Measurements from ENCODE around the gene ZNF687. TPM values are rescaled to one million over a fixed set of nuclear protein-coding genes. Genes with fewer than 3 reads are reported as not detected.
A peak's percentile ranks its signal among the peaks of the same experiment; 100 is the strongest.

ZNF687 gene
- polyA plus RNA-seq, 2 donors: 8.0 to 11.4 TPM

GRCh38 chr1:151277249-151277648, 4.8 kb upstream of the ZNF687 start:
- no peaks in the 10 kb centered on the region for H3K9me3 ChIP-seq (ENCODE audit: control insufficient read depth in 2 of 2, insufficient read depth in 1 of 2, low read depth in 1 of 2, low read length in 1 of 2)
- H3K27me3 ChIP-seq (ENCODE audit: control insufficient read depth in 1 of 2, insufficient read depth in 2 of 2, low read length in 2 of 2): no peaks in the 10 kb centered on the region
- H3K36me3 ChIP-seq (ENCODE audit: control insufficient read depth in 2 of 2, insufficient read depth in 2 of 2, low read length in 1 of 2): no peaks in the 10 kb centered on the region
- no peak overlapping the region for H3K27ac ChIP-seq (ENCODE audit: low read depth in 2 of 2, low read length in 1 of 2)
- no peak overlapping the region for H3K4me3 ChIP-seq (ENCODE audit: low read depth in 1 of 2, low read length in 2 of 2)
- H3K4me1 ChIP-seq (ENCODE audit: control insufficient read depth in 2 of 2, insufficient read depth in 2 of 2, low read length in 1 of 2): no peaks in the 10 kb centered on the region
- WGBS, 2 donors: 66 to 70% methylated on average over 2 of the region's 2 CpGs

DNA sequence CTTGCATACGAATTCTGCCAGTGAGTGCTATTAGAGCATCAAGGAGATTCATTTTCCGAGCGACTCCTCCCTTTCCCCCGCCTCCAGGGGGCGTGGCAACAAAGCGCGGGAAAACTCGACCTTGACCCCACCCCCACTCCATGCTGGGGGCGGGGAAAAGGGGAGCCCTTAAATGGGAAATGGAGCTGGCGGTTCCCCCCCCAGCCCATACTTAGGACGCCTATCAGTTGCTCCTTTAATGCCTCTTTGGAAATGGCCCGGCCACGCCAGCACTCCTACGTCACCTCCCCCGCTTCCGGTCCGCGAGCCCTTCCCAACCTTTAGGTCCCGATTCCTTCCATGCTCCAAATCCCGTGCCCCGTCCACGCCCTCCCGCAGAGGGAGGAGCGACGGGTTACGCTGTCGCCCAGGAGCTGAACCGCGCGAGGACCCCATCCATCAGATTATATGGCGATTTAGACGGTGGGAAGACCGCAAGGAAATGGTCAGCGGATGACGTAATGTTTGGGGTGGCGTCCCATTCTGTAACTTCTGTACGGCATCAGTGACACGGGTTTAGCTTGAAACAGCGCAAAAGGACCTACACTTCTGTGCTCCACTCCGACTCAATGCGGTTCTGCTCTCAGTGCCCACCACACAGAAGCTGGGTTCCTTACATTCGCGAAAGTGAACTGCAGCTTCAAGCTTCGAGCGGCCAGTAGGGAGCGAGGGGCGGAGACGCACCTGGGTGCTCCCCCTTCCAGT, 702 bp upstream of the ZNF687 start:
- Histone ChIP-seq H3K4me3 (ENCODE audit: low read depth in 1 of 2, low read length in 2 of 2) (peak overlapping the region; percentile 69 to 80), H3K27ac (ENCODE audit: low read depth in 2 of 2, low read length in 1 of 2) (peak overlapping the region; percentile 100), H3K4me1 (ENCODE audit: control insufficient read depth in 2 of 2, insufficient read depth in 2 of 2, low read length in 1 of 2) (peaks cover 0 to 10% of the 10 kb centered on the region in 2 donors), H3K9me3 (ENCODE audit: control insufficient read depth in 2 of 2, insufficient read depth in 1 of 2, low read depth in 1 of 2, low read length in 1 of 2) (no peaks in the 10 kb centered on the region), H3K36me3 (ENCODE audit: control insufficient read depth in 2 of 2, insufficient read depth in 2 of 2, low read length in 1 of 2) (peaks cover 2 to 3% of the 10 kb centered on the region in 2 donors), H3K27me3 (ENCODE audit: control insufficient read depth in 1 of 2, insufficient read depth in 2 of 2, low read length in 2 of 2) (no peaks in the 10 kb centered on the region)
- 0% methylated on average over 48 of the region's 48 CpGs for WGBS, 2 donors

- 4 to 5% methylated on average over 44 of the region's 44 CpGs for WGBS, 2 donors
- no peaks in the 10 kb centered on the region for H3K9me3 ChIP-seq (ENCODE audit: control insufficient read depth in 2 of 2, insufficient read depth in 1 of 2, low read depth in 1 of 2, low read length in 1 of 2)
- no peaks in the 10 kb centered on the region for H3K27me3 ChIP-seq (ENCODE audit: control insufficient read depth in 1 of 2, insufficient read depth in 2 of 2, low read length in 2 of 2)
- H3K27ac ChIP-seq (ENCODE audit: low read depth in 2 of 2, low read length in 1 of 2): peak overlapping the region; percentile 100
- peaks cover 0 to 10% of the 10 kb centered on the region in 2 donors for H3K4me1 ChIP-seq (ENCODE audit: control insufficient read depth in 2 of 2, insufficient read depth in 2 of 2, low read length in 1 of 2)
- peaks cover 16 to 17% of the 10 kb centered on the region in 2 donors for H3K36me3 ChIP-seq (ENCODE audit: control insufficient read depth in 2 of 2, insufficient read depth in 2 of 2, low read length in 1 of 2)
- peak overlapping the region; percentile 75 to 80 for H3K4me3 ChIP-seq (ENCODE audit: low read depth in 1 of 2, low read length in 2 of 2)
Measured at GRCh38 chr1:151282883-151283725, 1.0 kb downstream of the ZNF687 start.

DNA sequence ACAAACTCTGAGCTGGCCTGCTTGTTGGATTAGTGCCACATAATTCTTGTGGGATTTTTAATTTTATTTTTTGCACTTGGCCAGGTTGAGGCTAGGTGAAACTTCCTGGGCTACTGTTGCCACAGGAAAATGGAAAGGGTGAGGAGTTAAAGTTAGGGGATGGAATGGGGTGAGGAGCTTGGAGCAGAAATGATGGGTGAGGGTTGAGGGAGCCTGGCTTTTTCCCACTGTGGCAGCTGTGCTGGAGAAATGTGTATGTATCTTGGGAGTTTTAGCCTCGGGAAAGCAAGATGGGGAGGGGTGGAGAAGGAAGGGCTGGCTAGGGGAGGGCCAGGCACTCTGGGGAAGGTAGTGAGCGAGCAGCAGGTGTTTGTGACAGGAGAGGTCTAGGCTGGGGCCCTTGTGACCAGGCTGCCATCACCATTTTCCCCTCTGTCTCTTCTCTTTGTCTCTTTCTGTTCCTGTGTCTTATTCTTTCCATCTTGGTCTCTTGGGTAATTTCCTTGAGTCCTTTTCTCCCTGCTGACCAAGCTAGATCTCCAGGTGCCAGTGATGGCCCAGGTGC, 2.0 kb downstream of the ZNF687 start:
- Histone ChIP-seq H3K4me1 (ENCODE audit: control insufficient read depth in 2 of 2, insufficient read depth in 2 of 2, low read length in 1 of 2) (peaks cover 0 to 10% of the 10 kb centered on the region in 2 donors), H3K4me3 (ENCODE audit: low read depth in 1 of 2, low read length in 2 of 2) (peak overlapping the region in 1 of 2 donors; percentile 6), H3K27ac (ENCODE audit: low read depth in 2 of 2, low read length in 1 of 2) (peak overlapping the region; percentile 100), H3K27me3 (ENCODE audit: control insufficient read depth in 1 of 2, insufficient read depth in 2 of 2, low read length in 2 of 2) (no peaks in the 10 kb centered on the region), H3K36me3 (ENCODE audit: control insufficient read depth in 2 of 2, insufficient read depth in 2 of 2, low read length in 1 of 2) (peaks cover 21 to 27% of the 10 kb centered on the region in 2 donors), H3K9me3 (ENCODE audit: control insufficient read depth in 2 of 2, insufficient read depth in 1 of 2, low read depth in 1 of 2, low read length in 1 of 2) (no peaks in the 10 kb centered on the region)
- 0 to 66% methylated on average over 1 to 2 of the region's 2 CpGs for WGBS, 2 donors

GRCh38 chr1:151286619-151287340, 4.7 kb downstream of the ZNF687 start:
- Histone ChIP-seq H3K4me1 (ENCODE audit: control insufficient read depth in 2 of 2, insufficient read depth in 2 of 2, low read length in 1 of 2) (peaks cover 0 to 10% of the 10 kb centered on the region in 2 donors), H3K36me3 (ENCODE audit: control insufficient read depth in 2 of 2, insufficient read depth in 2 of 2, low read length in 1 of 2) (peaks cover 35 to 47% of the 10 kb centered on the region in 2 donors), H3K27ac (ENCODE audit: low read depth in 2 of 2, low read length in 1 of 2) (no peak overlapping the region), H3K9me3 (ENCODE audit: control insufficient read depth in 2 of 2, insufficient read depth in 1 of 2, low read depth in 1 of 2, low read length in 1 of 2) (no peaks in the 10 kb centered on the region), H3K4me3 (ENCODE audit: low read depth in 1 of 2, low read length in 2 of 2) (no peak overlapping the region), H3K27me3 (ENCODE audit: control insufficient read depth in 1 of 2, insufficient read depth in 2 of 2, low read length in 2 of 2) (no peaks in the 10 kb centered on the region)
- WGBS, 2 donors: 85 to 88% methylated on average over 10 of the region's 10 CpGs

GRCh38 chr1:151287341-151287699, 5.2 kb downstream of the ZNF687 start:
- Histone ChIP-seq H3K4me3 (ENCODE audit: low read depth in 1 of 2, low read length in 2 of 2) (no peak overlapping the region), H3K9me3 (ENCODE audit: control insufficient read depth in 2 of 2, insufficient read depth in 1 of 2, low read depth in 1 of 2, low read length in 1 of 2) (no peaks in the 10 kb centered on the region), H3K27me3 (ENCODE audit: control insufficient read depth in 1 of 2, insufficient read depth in 2 of 2, low read length in 2 of 2) (no peaks in the 10 kb centered on the region), H3K27ac (ENCODE audit: low read depth in 2 of 2, low read length in 1 of 2) (no peak overlapping the region), H3K36me3 (ENCODE audit: control insufficient read depth in 2 of 2, insufficient read depth in 2 of 2, low read length in 1 of 2) (peaks cover 35 to 47% of the 10 kb centered on the region in 2 donors), H3K4me1 (ENCODE audit: control insufficient read depth in 2 of 2, insufficient read depth in 2 of 2, low read length in 1 of 2) (peaks cover 0 to 10% of the 10 kb centered on the region in 2 donors)
- 84 to 87% methylated on average over 7 of the region's 7 CpGs for WGBS, 2 donors

GRCh38 chr1:151287767-151288500, 5.8 kb downstream of the ZNF687 start:
- H3K27me3 ChIP-seq (ENCODE audit: control insufficient read depth in 1 of 2, insufficient read depth in 2 of 2, low read length in 2 of 2): no peaks in the 10 kb centered on the region
- H3K27ac ChIP-seq (ENCODE audit: low read depth in 2 of 2, low read length in 1 of 2): no peak overlapping the region
- peaks cover 0 to 10% of the 10 kb centered on the region in 2 donors for H3K4me1 ChIP-seq (ENCODE audit: control insufficient read depth in 2 of 2, insufficient read depth in 2 of 2, low read length in 1 of 2)
- 91 to 94% methylated on average over 22 of the region's 22 CpGs for WGBS, 2 donors
- no peaks in the 10 kb centered on the region for H3K9me3 ChIP-seq (ENCODE audit: control insufficient read depth in 2 of 2, insufficient read depth in 1 of 2, low read depth in 1 of 2, low read length in 1 of 2)
- H3K36me3 ChIP-seq (ENCODE audit: control insufficient read depth in 2 of 2, insufficient read depth in 2 of 2, low read length in 1 of 2): peaks cover 40 to 52% of the 10 kb centered on the region in 2 donors
- no peak overlapping the region for H3K4me3 ChIP-seq (ENCODE audit: low read depth in 1 of 2, low read length in 2 of 2)

GRCh38 chr1:151288502-151288901, 6.4 kb downstream of the ZNF687 start:
- peaks cover 45 to 56% of the 10 kb centered on the region in 2 donors for H3K36me3 ChIP-seq (ENCODE audit: control insufficient read depth in 2 of 2, insufficient read depth in 2 of 2, low read length in 1 of 2)
- H3K27ac ChIP-seq (ENCODE audit: low read depth in 2 of 2, low read length in 1 of 2): no peak overlapping the region
- no peaks in the 10 kb centered on the region for H3K27me3 ChIP-seq (ENCODE audit: control insufficient read depth in 1 of 2, insufficient read depth in 2 of 2, low read length in 2 of 2)
- no peak overlapping the region for H3K4me3 ChIP-seq (ENCODE audit: low read depth in 1 of 2, low read length in 2 of 2)
- H3K4me1 ChIP-seq (ENCODE audit: control insufficient read depth in 2 of 2, insufficient read depth in 2 of 2, low read length in 1 of 2): peaks cover 0 to 7% of the 10 kb centered on the region in 2 donors
- no peaks in the 10 kb centered on the region for H3K9me3 ChIP-seq (ENCODE audit: control insufficient read depth in 2 of 2, insufficient read depth in 1 of 2, low read depth in 1 of 2, low read length in 1 of 2)
- 85 to 87% methylated on average over 14 of the region's 14 CpGs for WGBS, 2 donors

Measured in esophagus (tissue), 2 donors.